Measurements from ENCODE around the gene TNFAIP3.

DNA sequence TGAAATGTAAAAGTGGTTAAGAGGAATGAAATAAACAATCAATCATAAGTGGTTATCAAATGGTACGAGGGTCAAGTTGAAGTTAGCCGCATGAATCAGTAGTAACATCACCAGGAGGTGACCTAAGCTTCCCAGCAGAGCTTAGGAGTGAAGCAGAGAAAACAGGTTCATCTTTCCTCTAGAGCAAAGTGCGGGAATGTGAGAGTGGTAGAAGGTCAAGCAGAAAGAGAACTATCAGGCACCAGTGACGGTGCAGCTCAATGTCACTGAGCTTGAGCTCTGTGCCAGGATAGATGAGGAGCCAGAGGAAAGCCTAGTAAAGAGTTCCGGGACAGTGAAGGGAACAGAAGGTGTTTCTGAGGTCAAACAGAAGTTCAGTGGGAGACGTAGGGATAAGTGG, 20.8 kb upstream of the TNFAIP3 start:
- TF ChIP-seq, protein P1, sequence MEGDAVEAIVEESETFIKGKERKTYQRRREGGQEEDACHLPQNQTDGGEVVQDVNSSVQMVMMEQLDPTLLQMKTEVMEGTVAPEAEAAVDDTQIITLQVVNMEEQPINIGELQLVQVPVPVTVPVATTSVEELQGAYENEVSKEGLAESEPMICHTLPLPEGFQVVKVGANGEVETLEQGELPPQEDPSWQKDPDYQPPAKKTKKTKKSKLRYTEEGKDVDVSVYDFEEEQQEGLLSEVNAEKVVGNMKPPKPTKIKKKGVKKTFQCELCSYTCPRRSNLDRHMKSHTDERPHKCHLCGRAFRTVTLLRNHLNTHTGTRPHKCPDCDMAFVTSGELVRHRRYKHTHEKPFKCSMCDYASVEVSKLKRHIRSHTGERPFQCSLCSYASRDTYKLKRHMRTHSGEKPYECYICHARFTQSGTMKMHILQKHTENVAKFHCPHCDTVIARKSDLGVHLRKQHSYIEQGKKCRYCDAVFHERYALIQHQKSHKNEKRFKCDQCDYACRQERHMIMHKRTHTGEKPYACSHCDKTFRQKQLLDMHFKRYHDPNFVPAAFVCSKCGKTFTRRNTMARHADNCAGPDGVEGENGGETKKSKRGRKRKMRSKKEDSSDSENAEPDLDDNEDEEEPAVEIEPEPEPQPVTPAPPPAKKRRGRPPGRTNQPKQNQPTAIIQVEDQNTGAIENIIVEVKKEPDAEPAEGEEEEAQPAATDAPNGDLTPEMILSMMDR (IDR thresholded peaks at IDR 0.05; ENCODE audit: insufficient read depth, low read length, poor library complexity, severe bottlenecking) = no peak
- no peak for TF ChIP-seq EZH2phosphoT487 (conservative IDR thresholded peaks at IDR 0.05; ENCODE audit: low read length)
